HepG2 (cell line): Measurements from ENCODE around the gene HOXA7. TPM values are rescaled to one million over a fixed set of nuclear protein-coding genes. Genes with fewer than 3 reads are reported as not detected.

Experiments used
- ARHGAP35 ChIP-seq: sonication (generic); formaldehyde crosslinking; IDR thresholded peaks from 2 replicates; pipeline ENCODE4 v1.9.0; 2022; ENCODE audit warnings: mild to moderate bottlenecking, inconsistent platforms, moderate library complexity, missing genetic modification reagents, borderline replicate concordance
- CBFB ChIP-seq: sonication (generic); formaldehyde crosslinking; IDR thresholded peaks from 2 replicates; pipeline ENCODE4 v1.4.0; 2020; ENCODE audit warnings: missing genetic modification reagents
- DDIT3 ChIP-seq: sonication (generic); formaldehyde crosslinking; IDR thresholded peaks from 2 replicates; pipeline ENCODE4 v1.4.0; 2020; ENCODE audit warnings: mild to moderate bottlenecking, missing genetic modification reagents
- GATA4 ChIP-seq: sonication (generic); IDR thresholded peaks from 2 replicates; pipeline ENCODE4 v1.6.1; 2016; ENCODE audit warnings: antibody characterized with exemption, low read depth, borderline replicate concordance
- IRF2 ChIP-seq: IDR thresholded peaks from 2 replicates; pipeline ENCODE4 v1.6.1; 2018; ENCODE audit warnings: missing genetic modification reagents, missing compliant biosample characterization
- MEIS2 ChIP-seq: sonication (generic); formaldehyde crosslinking; IDR thresholded peaks from 2 replicates; pipeline ENCODE4 v1.9.0; 2021; ENCODE audit warnings: mild to moderate bottlenecking, missing genetic modification reagents
- MYPOP ChIP-seq: sonication (generic); formaldehyde crosslinking; IDR thresholded peaks from 2 replicates; pipeline ENCODE4 v1.8.1; 2023; ENCODE audit warnings: mild to moderate bottlenecking, moderate library complexity, missing genetic modification reagents
- NFAT5 ChIP-seq: sonication (generic); formaldehyde crosslinking; IDR thresholded peaks from 2 replicates; pipeline ENCODE4 v1.4.0; 2020; ENCODE audit warnings: missing genetic modification reagents
- PAX8 ChIP-seq: sonication (generic); formaldehyde crosslinking; IDR thresholded peaks from 2 replicates; pipeline ENCODE4 v1.8.0; 2022; ENCODE audit warnings: mild to moderate bottlenecking, missing genetic modification reagents, borderline replicate concordance
- SMAD9 ChIP-seq: sonication (generic); formaldehyde crosslinking; IDR thresholded peaks from 2 replicates; pipeline ENCODE4 v1.5.1; 2020; ENCODE audit warnings: mild to moderate bottlenecking, missing genetic modification reagents
- TERF1 ChIP-seq: sonication (generic); formaldehyde crosslinking; IDR thresholded peaks from 2 replicates; pipeline ENCODE4 v1.8.0; 2022; ENCODE audit warnings: mild to moderate bottlenecking, missing genetic modification reagents, moderate library complexity
- ZKSCAN1 ChIP-seq: fragments of 150-350 bp; IDR thresholded peaks from 2 replicates; pipeline ENCODE4 v1.6.1; 2014; ENCODE audit warnings: low read length
- ZNF138 ChIP-seq: sonication (generic); formaldehyde crosslinking; IDR thresholded peaks from 2 replicates; pipeline ENCODE4 v1.5.0; 2020; ENCODE audit warnings: mild to moderate bottlenecking, low read depth, missing genetic modification reagents
- ZNF569 ChIP-seq: sonication (generic); formaldehyde crosslinking; IDR thresholded peaks from 2 replicates; pipeline ENCODE4 v1.5.0; 2020; ENCODE audit warnings: mild to moderate bottlenecking, missing genetic modification reagents, moderate library complexity, borderline replicate concordance
- ZNF784 ChIP-seq: sonication (generic); formaldehyde crosslinking; IDR thresholded peaks from 2 replicates; pipeline ENCODE4 v1.5.1; 2020; ENCODE audit warnings: missing genetic modification reagents, mild to moderate bottlenecking, borderline replicate concordance
- ZSCAN20 ChIP-seq: sonication (generic); formaldehyde crosslinking; IDR thresholded peaks from 2 replicates; pipeline ENCODE4 v1.4.0; 2020; ENCODE audit warnings: missing genetic modification reagents, mild to moderate bottlenecking, borderline replicate concordance
- ZXDC ChIP-seq: sonication (generic); formaldehyde crosslinking; IDR thresholded peaks from 2 replicates; pipeline ENCODE4 v1.5.0; 2020; ENCODE audit warnings: mild to moderate bottlenecking, missing genetic modification reagents
- polyA plus RNA-seq, 8 experiments: library from polyadenylated mRNA; depleted of rRNA in 3 of 8; stranded (reverse) in 7 of 8; unstranded in 1 of 8; fragments of >200 nt; fragmentation: Illumina TruSeq in 4 of 8; extraction: Trizol in 4 of 8; gene quantifications; 2 replicates each; pipeline versions ENCODE4 v1.2.1 to v1.2.3, GENCODE V29; 2011 to 2016; ENCODE audit warnings: low read depth in 4 of 8, missing spikeins in 1 of 8, mixed read lengths in 1 of 8; ENCODE audit not compliant: insufficient read depth in 1 of 8
- total RNA-seq, 5 experiments: library from RNA; depleted of rRNA; stranded (reverse); fragments of >200 nt; fragmentation: Illumina TruSeq; extraction: Trizol; gene quantifications; 2 replicates each; pipeline ENCODE4 v1.2.3, GENCODE V29; 2016; ENCODE audit warnings: low read depth in 1 of 5

HOXA7 gene
- total and polyA plus RNA-seq, 2 of the 13 experiments (the other 11 are each of a cell fraction or from before 2014, with no cell fraction given) = 0.05 TPM; not detected in 1

GRCh38 chr7:27130540-27131389 is 25.7 kb downstream of the HOXA7 start, which contains the start of gene HOXA4 (continued):
- TF ChIP-seq DDIT3 = no peak
- no peak for TF ChIP-seq ZNF569 (CRISPR knock-in tag)
- peak; percentile 87 for TF ChIP-seq MYPOP
- TF ChIP-seq SMAD9 (CRISPR knock-in tag) = 0 out of 2 replicates have a peak, but pooled peaks have one; percentile 39
- no peak for TF ChIP-seq IRF2 (CRISPR knock-in tag)
- no peak for TF ChIP-seq ZSCAN20
- TF ChIP-seq GATA4 = no peak
- no peak for TF ChIP-seq PAX8 (CRISPR knock-in tag)
- no peak for TF ChIP-seq ZNF784 (CRISPR knock-in tag)
- TF ChIP-seq CBFB (CRISPR knock-in tag) = peak; percentile 72; the same call in 1 of the 2 replicates
- TF ChIP-seq ZKSCAN1 = no peak
- peak; percentile 87; the same call in 1 of the 2 replicates for TF ChIP-seq ARHGAP35 (CRISPR knock-in tag)
- no peak for TF ChIP-seq ZNF138 (CRISPR knock-in tag)
- no peak for TF ChIP-seq MEIS2
- TF ChIP-seq NFAT5 (CRISPR knock-in tag) = no peak
- TF ChIP-seq ZXDC (CRISPR knock-in tag) = no peak
- TF ChIP-seq TERF1 (CRISPR knock-in tag) = no peak
